NT2/D1 (cell line): Measurements from ENCODE around the gene TESPA1.
"Not testable (repeated sequence)": the region's sequence is repeated elsewhere in the genome, so short reads cannot be mapped to it uniquely, and the experiment has no call there.

Experiments
- DNase-seq: peaks from one replicate; pipeline ENCODE4 v3.0.0-alpha.2; 2011; ENCODE audit warnings: low read depth, low spot score
- H3K27me3 ChIP-seq: 2 replicates; pipeline ENCODE4 v1.6.0; 2011; ENCODE audit warnings: mild to moderate bottlenecking; ENCODE audit not compliant: insufficient read length, insufficient read depth
- H3K36me3 ChIP-seq: 2 replicates; pipeline ENCODE4 v1.6.1; 2011; ENCODE audit warnings: mild to moderate bottlenecking, low read length, mixed read lengths; ENCODE audit not compliant: insufficient read depth, insufficient read length
- H3K4me1 ChIP-seq: 2 replicates; pipeline ENCODE4 v1.5.1; 2011; ENCODE audit not compliant: insufficient read depth, insufficient read length
- H3K4me3 ChIP-seq: 2 replicates; pipeline ENCODE4 v1.5.1; 2011; ENCODE audit warnings: low read depth; ENCODE audit not compliant: insufficient read length
- H3K9ac ChIP-seq: 2 replicates; pipeline ENCODE4 v1.6.0; 2011; ENCODE audit warnings: low read depth; ENCODE audit not compliant: insufficient read length
- H3K9me3 ChIP-seq: 2 replicates; pipeline ENCODE4 v1.5.1; 2011; ENCODE audit warnings: mild to moderate bottlenecking, low read length; ENCODE audit not compliant: insufficient read depth
- SUZ12 ChIP-seq: IDR thresholded peaks from 2 replicates; pipeline ENCODE4 v1.6.1; 2011; ENCODE audit not compliant: insufficient read length, insufficient read depth; ENCODE audit errors: extremely low read depth
- YY1 ChIP-seq: IDR thresholded peaks from 2 replicates; pipeline ENCODE4 v1.6.1; 2011; ENCODE audit not compliant: insufficient read length, insufficient read depth
- ZNF274 ChIP-seq: IDR thresholded peaks from 2 replicates; pipeline ENCODE4 v1.6.1; 2011; ENCODE audit warnings: mild to moderate bottlenecking, low read depth, low read length

TESPA1 gene

GRCh38 chr12:54954801-54955200 lies 29.8 kb downstream of the TESPA1 start:
- no peak for DNase-seq
- TF ChIP-seq SUZ12 (no peak), YY1 (no peak), ZNF274 (no peak)
- no peaks in the 10 kb centered on the region for H3K36me3 ChIP-seq
- no peaks in the 10 kb centered on the region for H3K27me3 ChIP-seq
- H3K4me1 ChIP-seq: no peaks in the 10 kb centered on the region
- H3K9me3 ChIP-seq: peaks cover 7% of the 10 kb centered on the region; the same call in 1 of the 2 replicates
- no peak overlapping the region for H3K4me3 ChIP-seq
- no peak overlapping the region for H3K9ac ChIP-seq

GRCh38 chr12:54954228-54954627 lies 30.3 kb downstream of the TESPA1 start:
- no peak overlapping the region for H3K9ac ChIP-seq
- no peaks in the 10 kb centered on the region for H3K36me3 ChIP-seq
- TF ChIP-seq YY1: no peak
- TF ChIP-seq SUZ12: no peak
- no peak for TF ChIP-seq ZNF274

GRCh38 chr12:54950071-54950727 lies 34.4 kb downstream of the TESPA1 start:
- H3K4me1 ChIP-seq: no peaks in the 10 kb centered on the region
- TF ChIP-seq YY1: no peak
- no peaks in the 10 kb centered on the region for H3K36me3 ChIP-seq
- H3K27me3 ChIP-seq: no peaks in the 10 kb centered on the region
- no peak for DNase-seq
- H3K9me3 ChIP-seq: peaks cover 25% of the 10 kb centered on the region
- no peak overlapping the region for H3K4me3 ChIP-seq
- no peak overlapping the region for H3K9ac ChIP-seq

More at GRCh38 chr12:54954228-54954627, 30.3 kb downstream of the TESPA1 start:
- Histone ChIP-seq H3K4me3 (no peak overlapping the region), H3K9me3 (peaks cover 7% of the 10 kb centered on the region; the same call in 1 of the 2 replicates), H3K27me3 (no peaks in the 10 kb centered on the region), H3K4me1 (no peaks in the 10 kb centered on the region)
- DNase-seq: no peak

GRCh38 chr12:54949073-54949711 lies 35.4 kb downstream of the TESPA1 start:
- Histone ChIP-seq H3K4me1 (no peaks in the 10 kb centered on the region), H3K27me3 (no peaks in the 10 kb centered on the region), H3K9ac (no peak overlapping the region), H3K9me3 (peaks cover 27% of the 10 kb centered on the region), H3K36me3 (no peaks in the 10 kb centered on the region), H3K4me3 (no peak overlapping the region)
- DNase-seq: no peak
- no peak for TF ChIP-seq SUZ12
- TF ChIP-seq ZNF274: no peak
- no peak for TF ChIP-seq YY1

GRCh38 chr12:54948171-54948570 lies 36.4 kb downstream of the TESPA1 start:
- Histone ChIP-seq H3K9me3 (peaks cover 27% of the 10 kb centered on the region), H3K9ac (no peak overlapping the region), H3K4me3 (no peak overlapping the region), H3K27me3 (no peaks in the 10 kb centered on the region), H3K36me3 (no peaks in the 10 kb centered on the region), H3K4me1 (no peaks in the 10 kb centered on the region)
- DNase-seq: no peak
- no peak for TF ChIP-seq ZNF274
- no peak for TF ChIP-seq YY1
- TF ChIP-seq SUZ12: no peak

- no peak overlapping the region for H3K4me3 ChIP-seq
- peaks cover 12% of the 10 kb centered on the region for H3K4me1 ChIP-seq
- no peaks in the 10 kb centered on the region for H3K27me3 ChIP-seq
- H3K36me3 ChIP-seq: no peaks in the 10 kb centered on the region
- no peak overlapping the region for H3K9ac ChIP-seq
- no peak for DNase-seq
- peaks cover 20% of the 10 kb centered on the region for H3K9me3 ChIP-seq
- TF ChIP-seq YY1: no peak
- TF ChIP-seq ZNF274: no peak
- TF ChIP-seq SUZ12: no peak
These were observed 39.5 kb downstream of the TESPA1 start for GRCh38 chr12:54945082-54945481.

- Histone ChIP-seq H3K9me3 (peaks cover 12% of the 10 kb centered on the region; the same call in 1 of the 2 replicates), H3K4me1 (peaks cover 12% of the 10 kb centered on the region)
- not testable (repeated sequence) for H3K4me3 ChIP-seq, H3K9ac ChIP-seq, H3K27me3 ChIP-seq, DNase-seq, H3K36me3 ChIP-seq
These were observed 41.3 kb downstream of the TESPA1 start for GRCh38 chr12:54943292-54943691.
